Loucy (cell line): ENCODE data around the gene PLTP.

Experiments
- H2AFZ ChIP-seq: fragments of 200-600 bp; sonication (generic); 2 replicates; pipeline ENCODE4 v1.6.0; 2016; ENCODE audit warnings: antibody characterized with exemption, mild to moderate bottlenecking, low read length, moderate library complexity
- H3F3A ChIP-seq: fragments of 200-600 bp; 2 replicates; pipeline ENCODE4 v1.6.0; 2016; ENCODE audit warnings: antibody characterized with exemption, low read depth, mild to moderate bottlenecking
- H3K27me3 ChIP-seq: fragments of 200-600 bp; sonication (generic); 2 replicates; pipeline ENCODE4 v1.6.1; 2014; ENCODE audit warnings: low read length, mild to moderate bottlenecking; ENCODE audit not compliant: insufficient read depth, poor library complexity, severe bottlenecking
- H3K36me3 ChIP-seq: fragments of 200-600 bp; sonication (generic); 2 replicates; pipeline ENCODE4 v1.6.1; 2016; ENCODE audit warnings: low read length; ENCODE audit not compliant: insufficient read depth
- H3K4me1 ChIP-seq: fragments of 200-600 bp; sonication (generic); 2 replicates; pipeline ENCODE4 v1.5.1; 2014; ENCODE audit warnings: low read length, mild to moderate bottlenecking; ENCODE audit not compliant: insufficient read depth, poor library complexity, severe bottlenecking
- H3K4me2 ChIP-seq: fragments of 200-600 bp; sonication (generic); 2 replicates; pipeline ENCODE4 v1.6.0; 2014; ENCODE audit warnings: antibody characterized with exemption, low read length, low read depth, mild to moderate bottlenecking; ENCODE audit not compliant: poor library complexity, severe bottlenecking
- H3K4me3 ChIP-seq: fragments of 200-600 bp; sonication (generic); 2 replicates; pipeline ENCODE4 v1.5.1; 2014; ENCODE audit warnings: low read length, mild to moderate bottlenecking, mixed read lengths; ENCODE audit not compliant: poor library complexity, severe bottlenecking
- H3K79me2 ChIP-seq: fragments of 200-600 bp; sonication (generic); 2 replicates; pipeline ENCODE4 v1.6.1; 2014; ENCODE audit warnings: low read length; ENCODE audit not compliant: insufficient read depth
- H3K9ac ChIP-seq: fragments of 200-600 bp; sonication (generic); 2 replicates; pipeline ENCODE4 v1.6.0; 2014; ENCODE audit warnings: mild to moderate bottlenecking, low read depth, low read length, moderate library complexity; ENCODE audit not compliant: poor library complexity, severe bottlenecking
- H3K9me2 ChIP-seq: fragments of 200-600 bp; sonication (generic); replicated peaks from 2 replicates; pipeline ENCODE4 v1.6.1; 2016; ENCODE audit warnings: low read depth, low read length, mixed read lengths
- H3K9me3 ChIP-seq: fragments of 200-600 bp; sonication (generic); 2 replicates; pipeline ENCODE4 v1.6.1; 2014; ENCODE audit warnings: mild to moderate bottlenecking, antibody characterized with exemption, low read length, low read depth; ENCODE audit not compliant: insufficient read depth
- H4K20me1 ChIP-seq: fragments of 200-600 bp; sonication (generic); 2 replicates; pipeline ENCODE4 v1.6.0; 2014; ENCODE audit warnings: antibody characterized with exemption, low read length, mild to moderate bottlenecking; ENCODE audit not compliant: insufficient read depth, poor library complexity, severe bottlenecking
- EZH2phosphoT487 ChIP-seq: fragments of 200-600 bp; IDR thresholded peaks from 2 replicates; pipeline ENCODE4 v1.6.1; 2018; ENCODE audit warnings: antibody characterized with exemption, mild to moderate bottlenecking, moderate library complexity, borderline replicate concordance
- TF ChIP-seq, protein P1 (sequence below): fragments of 200-600 bp; sonication (generic); conservative IDR thresholded peaks from 2 replicates; pipeline ENCODE4 v1.5.1; 2014; ENCODE audit warnings: mild to moderate bottlenecking, antibody characterized with exemption, low read length

Gene PLTP

DNA sequence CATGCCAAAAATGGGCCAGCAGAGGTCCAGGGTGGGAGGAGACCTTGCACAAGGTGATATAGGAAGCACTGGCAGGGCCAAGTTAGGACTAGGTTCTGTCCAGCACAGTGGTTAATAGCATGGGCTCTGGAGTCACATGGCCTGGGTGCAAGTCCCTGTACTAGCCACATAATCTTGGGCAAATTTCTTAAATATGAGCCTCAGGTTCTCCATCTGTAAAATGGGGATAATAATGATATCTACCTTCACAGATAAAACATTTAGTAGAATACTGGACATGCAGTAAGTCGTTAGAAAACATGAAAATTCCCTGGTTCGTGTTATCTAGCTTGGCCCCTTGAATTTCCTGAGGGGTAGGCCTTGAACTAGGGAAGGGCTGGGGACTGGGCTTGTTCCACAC is 14.7 kb downstream of the PLTP start:
- Histone ChIP-seq H3K4me2 (no peak overlapping the region), H3K9me3 (no peaks in the 10 kb centered on the region), H3K9me2 (no peaks in the 10 kb centered on the region), H3F3A (no peaks in the 10 kb centered on the region), H3K9ac (no peak overlapping the region), H2AFZ (no peak overlapping the region), H3K4me3 (no peak overlapping the region), H4K20me1 (no peaks in the 10 kb centered on the region), H3K27me3 (no peaks in the 10 kb centered on the region), H3K36me3 (no peaks in the 10 kb centered on the region), H3K79me2 (no peaks in the 10 kb centered on the region), H3K4me1 (peaks cover 5% of the 10 kb centered on the region)
- TF ChIP-seq, protein P1, sequence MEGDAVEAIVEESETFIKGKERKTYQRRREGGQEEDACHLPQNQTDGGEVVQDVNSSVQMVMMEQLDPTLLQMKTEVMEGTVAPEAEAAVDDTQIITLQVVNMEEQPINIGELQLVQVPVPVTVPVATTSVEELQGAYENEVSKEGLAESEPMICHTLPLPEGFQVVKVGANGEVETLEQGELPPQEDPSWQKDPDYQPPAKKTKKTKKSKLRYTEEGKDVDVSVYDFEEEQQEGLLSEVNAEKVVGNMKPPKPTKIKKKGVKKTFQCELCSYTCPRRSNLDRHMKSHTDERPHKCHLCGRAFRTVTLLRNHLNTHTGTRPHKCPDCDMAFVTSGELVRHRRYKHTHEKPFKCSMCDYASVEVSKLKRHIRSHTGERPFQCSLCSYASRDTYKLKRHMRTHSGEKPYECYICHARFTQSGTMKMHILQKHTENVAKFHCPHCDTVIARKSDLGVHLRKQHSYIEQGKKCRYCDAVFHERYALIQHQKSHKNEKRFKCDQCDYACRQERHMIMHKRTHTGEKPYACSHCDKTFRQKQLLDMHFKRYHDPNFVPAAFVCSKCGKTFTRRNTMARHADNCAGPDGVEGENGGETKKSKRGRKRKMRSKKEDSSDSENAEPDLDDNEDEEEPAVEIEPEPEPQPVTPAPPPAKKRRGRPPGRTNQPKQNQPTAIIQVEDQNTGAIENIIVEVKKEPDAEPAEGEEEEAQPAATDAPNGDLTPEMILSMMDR: no peak
- TF ChIP-seq EZH2phosphoT487: no peak

DNA sequence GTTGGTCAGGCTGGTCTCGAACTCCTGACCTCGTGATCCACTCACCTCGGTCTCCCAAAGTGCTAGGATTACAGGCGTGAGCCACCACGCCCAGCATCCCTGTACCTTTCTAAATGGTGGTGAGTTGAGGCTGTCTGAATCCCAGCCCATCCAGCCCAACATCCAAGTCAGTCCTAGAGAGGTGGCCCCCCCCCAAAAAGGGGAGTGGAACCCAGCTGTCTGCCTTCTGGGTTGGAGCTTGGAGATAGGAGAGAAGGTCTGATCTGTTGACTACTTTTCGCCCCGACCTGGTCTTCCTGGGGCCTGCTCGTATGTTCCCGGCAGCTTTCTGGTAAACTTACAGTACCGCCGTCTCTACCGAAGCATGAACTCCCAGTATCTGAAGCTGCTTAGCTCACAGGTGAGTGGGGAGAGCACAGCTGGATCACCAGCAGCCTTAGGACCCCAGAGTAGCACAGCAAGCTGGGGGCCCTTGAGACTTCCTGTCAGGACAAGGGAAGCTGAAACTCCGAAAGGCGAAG is 15.3 kb downstream of the PLTP start:
- H3K4me1 ChIP-seq: peaks cover 11% of the 10 kb centered on the region
- no peak overlapping the region for H3K9ac ChIP-seq
- H4K20me1 ChIP-seq: no peaks in the 10 kb centered on the region
- no peak overlapping the region for H2AFZ ChIP-seq
- H3K79me2 ChIP-seq: no peaks in the 10 kb centered on the region
- TF ChIP-seq EZH2phosphoT487: no peak
- TF ChIP-seq, protein P1: no peak
- H3K27me3 ChIP-seq: no peaks in the 10 kb centered on the region
- no peaks in the 10 kb centered on the region for H3F3A ChIP-seq
- H3K36me3 ChIP-seq: no peaks in the 10 kb centered on the region
- H3K4me2 ChIP-seq: no peak overlapping the region
- H3K9me2 ChIP-seq: no peaks in the 10 kb centered on the region
- H3K4me3 ChIP-seq: no peak overlapping the region
- no peaks in the 10 kb centered on the region for H3K9me3 ChIP-seq

DNA sequence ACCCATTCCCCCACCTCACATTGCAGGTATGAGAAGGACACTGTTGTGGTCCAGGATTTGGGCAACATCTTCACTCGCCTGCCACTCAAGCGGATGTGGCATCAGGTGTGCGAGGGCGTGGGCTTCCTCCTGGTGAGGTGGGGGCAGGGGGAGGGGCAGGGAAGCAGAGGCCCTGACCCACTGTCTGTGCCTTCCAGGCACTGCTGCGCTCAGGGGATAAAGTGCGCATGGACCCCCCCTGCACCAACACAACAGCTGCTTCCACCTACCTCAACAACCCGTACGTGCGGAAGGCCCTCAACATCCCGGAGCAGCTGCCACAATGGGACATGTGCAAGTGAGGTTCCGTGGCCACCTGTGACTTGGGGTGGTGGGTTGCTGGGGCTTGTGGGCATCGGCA is 17.2 kb downstream of the PLTP start:
- H3F3A ChIP-seq: no peaks in the 10 kb centered on the region
- no peak for TF ChIP-seq EZH2phosphoT487
- TF ChIP-seq, protein P1: no peak
- no peak overlapping the region for H3K9ac ChIP-seq
- H3K4me2 ChIP-seq: no peak overlapping the region
- H3K4me1 ChIP-seq: peaks cover 15% of the 10 kb centered on the region
- H4K20me1 ChIP-seq: no peaks in the 10 kb centered on the region
- no peak overlapping the region for H2AFZ ChIP-seq
- no peak overlapping the region for H3K4me3 ChIP-seq
- no peaks in the 10 kb centered on the region for H3K36me3 ChIP-seq
- no peaks in the 10 kb centered on the region for H3K9me3 ChIP-seq
- H3K27me3 ChIP-seq: no peaks in the 10 kb centered on the region
- no peaks in the 10 kb centered on the region for H3K9me2 ChIP-seq
- H3K79me2 ChIP-seq: 0 out of 2 replicates have a peak, but pooled peaks cover 4% of the 10 kb centered on the region
